GM15510 (cell line): ENCODE data around the gene KIF26B.

ENCODE experiments used
- POLR2A ChIP-seq: IDR thresholded peaks from 3 replicates; pipeline ENCODE4 v1.6.1; 2011; ENCODE audit warnings: borderline replicate concordance; ENCODE audit not compliant: insufficient read length; ENCODE audit errors: extremely low read depth

The KIF26B gene

DNA sequence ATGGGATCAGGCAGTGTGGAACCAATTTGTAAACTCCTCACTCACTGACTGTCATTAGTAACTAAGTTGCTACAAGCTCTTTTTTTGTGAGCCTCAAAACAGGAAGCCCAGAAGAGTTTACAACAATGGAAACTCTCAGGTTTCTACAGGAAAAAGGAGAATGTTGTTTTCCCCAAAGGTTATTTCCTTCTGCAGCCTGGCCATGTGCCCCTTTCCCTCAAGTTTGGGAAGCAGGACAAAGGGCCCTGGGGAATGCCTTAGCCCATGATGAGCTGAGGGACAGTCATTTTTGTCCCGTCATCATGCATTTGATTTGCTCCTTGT, 395.9 kb downstream of the KIF26B start:
- TF ChIP-seq POLR2A, result no peak

DNA sequence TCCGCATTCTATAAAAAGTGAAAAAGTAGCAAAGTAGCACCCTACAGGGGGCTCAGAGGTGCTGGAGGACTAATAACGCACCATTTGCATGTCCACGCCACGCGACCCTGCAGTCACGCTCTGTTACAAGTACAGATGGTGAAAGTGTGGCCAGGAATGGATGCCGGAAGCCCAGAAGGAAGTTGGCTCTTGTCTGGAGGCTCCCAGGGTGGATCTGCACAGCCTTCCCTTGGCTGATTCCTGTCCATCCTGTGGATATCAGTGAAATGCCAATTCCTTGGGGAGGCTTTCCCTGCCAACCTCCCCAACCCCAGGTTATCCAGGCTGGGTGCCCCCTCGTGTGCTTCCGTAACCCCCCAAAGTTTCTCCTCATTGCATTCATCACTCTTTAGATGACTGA, 396.8 kb downstream of the KIF26B start:
- no peak for TF ChIP-seq POLR2A

DNA sequence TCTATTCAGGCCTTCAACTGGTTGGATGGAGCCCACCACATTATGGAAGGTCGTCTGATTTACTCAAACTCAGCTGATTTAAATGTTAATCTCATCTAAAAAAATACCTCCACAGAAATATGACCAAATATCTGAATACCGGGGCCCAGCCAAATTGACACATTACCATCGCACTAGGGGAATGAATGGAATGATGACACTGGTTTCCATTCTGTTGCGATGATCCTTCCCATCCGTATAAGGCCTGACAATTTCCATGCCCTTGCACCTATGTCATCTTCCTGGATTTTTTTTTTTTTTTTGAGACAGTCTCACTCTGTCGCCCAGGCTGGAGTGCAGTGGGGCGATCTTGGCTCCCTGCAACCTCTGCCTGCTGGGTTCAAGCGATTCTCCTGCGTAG, 397.5 kb downstream of the KIF26B start:
- TF ChIP-seq POLR2A, result no peak

DNA sequence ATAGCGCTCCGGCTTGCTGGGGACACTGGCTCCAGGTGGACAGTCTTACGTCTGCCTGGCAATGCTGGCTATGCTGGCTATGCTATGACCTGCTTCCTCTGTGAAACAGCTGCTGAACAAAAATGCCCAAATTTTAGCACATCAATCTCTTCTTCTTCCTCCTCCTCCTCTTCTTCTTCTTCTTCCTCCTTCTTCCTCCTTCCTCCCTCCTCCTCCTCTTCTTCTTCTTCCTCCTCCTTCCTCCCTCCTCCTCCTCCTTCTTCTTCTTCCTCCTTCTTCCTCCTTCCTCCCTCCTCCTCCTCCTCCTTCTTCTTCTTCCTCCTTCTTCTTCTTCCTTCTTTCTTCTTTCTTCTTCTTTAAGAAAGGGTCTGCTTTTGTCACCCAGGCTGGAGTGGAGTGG, 401.3 kb downstream of the KIF26B start:
- TF ChIP-seq POLR2A, result no peak

DNA sequence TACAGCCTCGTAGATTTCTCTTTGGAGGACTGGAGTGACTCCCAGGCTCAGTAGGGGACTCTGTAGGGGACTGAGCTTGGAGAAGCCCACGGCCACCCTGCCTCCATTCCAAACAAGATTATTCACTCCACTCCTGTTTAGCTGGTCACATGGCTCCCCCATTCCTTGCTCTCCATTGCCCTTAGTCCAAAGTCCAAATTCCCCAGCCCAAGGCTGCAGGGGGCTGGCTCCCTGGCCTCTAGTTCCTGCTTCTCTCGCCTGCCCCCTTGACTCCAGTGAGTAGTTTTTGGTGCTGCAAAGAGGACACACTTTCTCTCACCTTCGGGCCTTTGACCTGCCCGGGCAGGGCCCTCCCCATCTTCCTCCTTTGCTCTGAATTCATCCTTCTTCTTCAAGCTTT, 403.3 kb downstream of the KIF26B start:
- TF ChIP-seq POLR2A, result no peak

DNA sequence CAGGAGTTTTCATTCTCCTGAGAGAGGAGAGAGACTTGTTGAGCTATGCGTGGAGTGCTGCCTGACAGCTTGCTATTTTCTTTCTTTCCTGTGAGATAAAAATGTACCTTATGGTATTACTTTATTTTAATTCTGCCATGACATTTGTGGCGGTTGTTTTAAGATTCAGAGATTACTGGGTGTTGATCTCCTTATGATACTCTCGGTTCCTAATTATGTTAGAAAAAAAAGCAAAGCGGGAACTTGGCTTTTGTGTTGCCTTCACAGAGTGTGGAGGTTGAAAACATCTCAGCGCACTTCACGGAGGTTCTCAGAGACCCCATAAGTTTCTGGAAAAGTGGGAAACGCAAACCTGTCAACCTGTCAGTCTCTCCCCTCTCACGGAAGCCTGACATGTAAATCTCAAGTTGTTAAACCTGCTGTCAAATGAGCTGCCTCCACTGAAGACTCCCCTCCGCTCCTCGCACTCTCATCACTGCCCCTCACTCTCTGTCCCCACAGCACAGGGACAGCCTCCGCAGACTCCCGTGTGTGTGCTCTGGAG, 405.6 kb downstream of the KIF26B start:
- no peak for TF ChIP-seq POLR2A

DNA sequence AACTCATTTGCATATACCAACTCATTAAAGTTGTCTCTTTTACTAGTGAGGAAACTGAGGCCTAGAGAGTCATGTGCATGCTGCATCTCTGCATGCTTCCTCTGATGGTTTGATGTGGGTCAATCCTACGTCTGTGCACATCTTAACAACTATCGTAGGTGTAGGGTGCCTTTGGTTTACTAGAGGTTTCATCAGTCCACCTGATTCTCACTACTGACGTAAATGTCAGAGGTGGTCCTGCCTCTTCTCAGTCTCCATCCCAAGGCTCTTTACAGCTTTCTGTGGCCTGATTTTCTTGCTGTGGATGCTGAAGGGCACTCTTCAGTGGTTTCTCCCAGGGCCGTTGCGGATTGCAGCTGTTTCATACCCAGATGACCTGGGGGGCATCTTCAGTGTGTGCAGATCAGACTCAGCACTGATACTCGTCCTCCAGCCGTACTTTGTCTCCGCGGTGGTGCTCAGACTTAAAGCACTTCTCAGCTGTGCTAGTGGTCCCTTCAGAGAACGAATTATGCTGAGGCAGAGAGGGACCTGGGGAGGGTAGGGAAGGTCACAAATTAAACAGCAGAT, 407.0 kb downstream of the KIF26B start:
- TF ChIP-seq POLR2A, result no peak

DNA sequence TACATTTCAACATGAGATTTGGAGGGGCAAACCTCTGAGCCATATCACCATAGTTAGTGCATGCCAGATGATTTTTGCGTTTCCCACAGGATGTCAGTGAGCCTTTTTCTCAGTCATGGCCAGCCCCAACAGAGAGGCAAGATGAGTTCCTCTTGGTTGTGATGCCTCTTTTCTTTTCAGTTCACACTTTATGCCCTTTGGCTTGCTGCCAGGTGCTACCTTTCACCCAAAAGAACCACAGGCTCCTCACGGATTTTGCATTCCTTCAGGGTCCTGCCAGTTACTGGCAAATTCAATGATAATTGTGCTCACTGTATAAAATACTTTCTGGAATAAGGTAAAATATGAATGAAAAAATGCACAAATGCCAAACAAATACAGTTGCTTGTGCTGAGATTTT, 411.3 kb downstream of the KIF26B start:
- no peak for TF ChIP-seq POLR2A

DNA sequence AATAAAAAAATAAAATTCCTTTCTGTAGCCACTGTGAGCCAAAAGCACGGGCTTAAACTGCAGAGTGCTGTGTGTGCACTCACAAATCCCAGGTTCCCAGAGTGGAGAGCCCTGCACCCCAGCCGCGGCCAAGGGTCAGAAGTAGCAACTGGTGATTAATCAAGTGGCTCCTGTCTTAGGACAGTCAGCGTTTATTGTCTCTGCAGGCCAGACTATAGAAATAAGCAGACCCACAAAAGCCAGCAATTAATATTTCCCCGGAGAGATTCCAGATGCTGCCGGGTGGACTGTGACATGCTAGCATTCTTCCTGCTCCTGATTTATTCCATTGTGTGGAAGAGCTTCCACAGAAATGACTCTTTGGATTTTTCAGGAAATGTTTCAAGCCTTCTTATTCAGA, 412.2 kb downstream of the KIF26B start:
- TF ChIP-seq POLR2A, result no peak

DNA sequence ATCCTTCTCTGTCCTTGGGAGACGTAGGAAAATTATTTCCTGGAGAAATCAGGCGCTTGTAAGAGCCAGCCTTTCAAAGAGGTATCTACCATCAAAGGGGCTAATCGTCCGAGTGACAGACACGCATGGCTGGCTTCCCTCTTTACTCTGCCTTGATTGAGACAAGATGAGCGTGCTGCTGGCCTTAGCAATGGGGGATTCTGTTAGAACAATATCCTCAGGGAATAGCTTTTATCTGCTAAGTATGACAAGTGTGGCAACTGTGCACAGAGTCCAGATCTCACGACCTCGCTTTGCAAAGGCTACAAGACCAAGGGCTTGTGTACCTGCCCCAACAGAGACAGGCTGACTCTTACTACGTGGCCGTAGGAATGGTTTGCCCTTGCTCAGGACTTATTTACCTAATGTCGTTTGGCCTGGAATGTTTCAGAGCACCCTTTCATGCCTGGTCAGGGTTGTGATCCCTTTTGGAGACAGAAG, 417.1 kb downstream of the KIF26B start:
- TF ChIP-seq POLR2A, result no peak

DNA sequence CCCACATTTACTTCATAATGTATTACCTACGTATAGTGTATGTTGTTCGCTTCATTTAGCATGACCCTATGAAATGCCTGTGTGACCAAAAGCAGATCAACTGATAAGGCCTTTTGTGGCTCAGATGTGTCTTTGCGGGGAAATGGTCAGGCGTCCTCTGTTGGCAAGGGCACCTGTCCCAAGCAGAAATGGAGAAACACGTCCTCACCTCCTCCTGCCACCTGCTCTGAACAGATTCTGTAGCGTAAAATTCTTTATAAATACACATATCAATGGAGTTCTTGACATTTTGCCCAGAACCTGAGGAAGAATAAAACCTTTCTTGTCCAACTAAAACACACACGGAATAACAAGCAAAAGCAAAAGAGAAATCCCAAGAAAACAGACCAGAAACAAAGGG, 417.9 kb downstream of the KIF26B start:
- no peak for TF ChIP-seq POLR2A

DNA sequence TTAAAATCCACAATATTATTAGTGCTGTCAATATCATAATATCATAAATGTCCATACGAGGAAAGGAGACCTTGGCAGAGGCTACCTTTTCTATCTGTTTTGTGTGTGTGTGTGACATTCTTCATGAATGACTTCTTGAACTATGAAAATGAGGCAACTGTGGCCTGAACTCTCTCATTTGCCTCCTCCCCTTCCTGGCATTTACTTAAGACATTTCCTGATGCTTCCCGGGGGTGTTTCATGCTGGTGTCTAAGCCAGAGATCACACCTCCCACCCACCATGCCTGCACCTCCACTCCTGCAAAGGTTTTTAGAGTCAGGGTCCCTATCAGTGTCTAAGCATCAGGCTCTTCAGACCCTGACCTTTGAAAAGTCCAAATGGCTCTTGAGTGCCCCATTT, 420.9 kb downstream of the KIF26B start:
- TF ChIP-seq POLR2A, result no peak

DNA sequence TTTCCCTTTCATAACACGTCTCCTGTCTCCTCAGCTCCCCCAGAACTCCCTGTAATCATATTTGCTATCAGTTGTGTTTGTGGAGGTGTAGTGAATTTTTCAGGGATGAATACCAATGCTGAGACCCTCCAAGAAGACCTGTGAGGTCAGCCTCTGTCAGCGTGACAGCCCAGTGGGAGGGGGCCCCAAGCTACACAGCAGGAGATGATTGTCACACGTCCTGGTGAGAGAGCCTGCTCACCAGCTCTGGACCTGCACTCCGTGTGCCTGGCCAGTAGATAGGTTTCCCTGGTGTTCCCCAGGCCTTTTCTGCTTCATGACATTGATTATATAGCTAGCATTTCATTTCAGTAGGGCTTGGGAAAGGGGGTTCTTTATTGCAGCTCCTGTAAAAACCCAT, 421.5 kb downstream of the KIF26B start:
- TF ChIP-seq POLR2A, result no peak

DNA sequence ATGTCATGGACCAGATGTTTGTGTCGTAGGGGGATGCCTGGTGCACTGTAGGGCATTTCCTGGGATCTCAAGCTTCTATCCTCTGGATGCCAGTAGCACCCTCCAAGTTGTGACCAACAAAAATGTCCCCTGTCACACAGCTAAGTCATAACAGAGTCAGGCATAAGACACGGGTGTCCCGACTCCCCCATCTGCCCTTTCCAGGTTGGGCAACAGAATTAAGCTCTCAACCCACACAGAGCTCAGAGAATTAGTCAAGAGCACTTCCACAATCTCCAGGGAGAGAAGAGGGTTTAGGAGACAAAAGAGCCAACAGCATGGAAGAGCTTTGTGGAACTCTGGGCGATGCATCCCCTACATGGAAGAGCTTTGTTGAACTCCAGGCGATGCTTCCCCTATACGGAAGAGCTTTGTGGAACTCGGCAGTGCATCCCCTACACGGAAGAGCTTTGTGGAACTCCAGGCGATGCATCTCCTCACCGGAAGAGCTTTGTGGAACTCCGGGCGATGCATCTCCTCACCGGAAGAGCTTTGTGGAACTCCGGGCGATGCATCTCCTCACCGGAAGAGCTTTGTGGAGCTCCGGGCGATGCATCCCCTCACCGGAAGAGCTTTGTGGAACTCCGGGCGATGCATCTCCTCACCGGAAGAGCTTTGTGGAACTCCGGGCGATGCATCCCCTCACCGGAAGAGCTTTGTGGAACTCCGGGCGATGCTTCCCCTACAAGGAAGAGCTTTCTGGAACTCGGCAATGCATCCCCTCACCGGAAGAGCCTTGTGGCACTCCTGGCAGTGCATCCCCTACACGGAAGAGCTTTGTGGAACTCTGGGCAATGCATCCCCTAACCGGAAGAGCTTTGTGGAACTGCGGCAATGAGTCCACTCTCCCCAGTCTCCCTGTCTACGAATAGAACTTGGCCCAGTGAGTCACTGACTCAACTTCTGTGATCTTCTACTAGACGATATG, 422.7 kb downstream of the KIF26B start:
- no peak for TF ChIP-seq POLR2A

DNA sequence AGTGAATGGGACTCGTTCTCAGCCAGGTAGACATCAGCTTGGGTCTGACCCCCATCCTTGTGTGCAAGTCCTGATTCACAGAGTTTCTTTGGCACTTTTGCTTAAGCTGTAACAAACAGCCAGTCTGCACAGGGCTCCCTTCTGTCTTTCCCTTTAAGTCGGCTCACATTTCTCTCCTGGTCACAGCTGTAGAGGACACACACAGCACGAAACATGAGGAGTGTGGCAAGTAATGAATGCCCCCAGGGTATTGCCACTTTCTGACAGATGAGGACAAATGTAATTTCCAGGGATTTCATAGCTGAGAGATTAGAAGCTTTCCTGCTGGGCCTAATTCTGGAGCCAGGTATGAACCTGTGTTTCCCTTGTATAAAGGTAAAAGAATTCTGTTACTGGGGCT, 423.5 kb downstream of the KIF26B start:
- TF ChIP-seq POLR2A, result no peak

DNA sequence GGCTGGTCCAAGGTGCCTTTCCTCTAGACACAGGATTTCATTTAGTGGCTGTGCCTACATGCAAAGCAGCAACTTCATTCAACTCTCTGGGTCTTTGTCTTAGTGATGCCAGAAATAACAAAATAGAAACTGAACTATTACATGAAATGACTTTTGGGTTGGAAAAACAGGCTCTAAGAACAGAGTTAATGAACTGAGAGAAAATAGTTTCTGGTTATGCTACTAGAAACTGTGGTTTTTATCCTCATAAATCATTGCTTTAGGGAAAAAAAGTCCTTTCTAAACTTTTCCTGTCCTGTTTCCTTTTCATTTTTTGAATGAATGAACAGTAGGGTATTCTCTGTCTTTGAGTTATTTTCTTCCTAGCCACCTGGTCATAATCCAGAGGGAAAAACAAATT, 424.0 kb downstream of the KIF26B start:
- no peak for TF ChIP-seq POLR2A
